GM19438 (cell line): Measurements from ENCODE around the gene POLR2J.

Source experiments
- ATAC-seq: cut with Tn5 transposase; IDR thresholded peaks from one replicate; pipeline ENCODE4 v1.9.1; 2021; ENCODE audit warnings: low read depth; ENCODE audit not compliant: unreplicated experiment

POLR2J gene

DNA sequence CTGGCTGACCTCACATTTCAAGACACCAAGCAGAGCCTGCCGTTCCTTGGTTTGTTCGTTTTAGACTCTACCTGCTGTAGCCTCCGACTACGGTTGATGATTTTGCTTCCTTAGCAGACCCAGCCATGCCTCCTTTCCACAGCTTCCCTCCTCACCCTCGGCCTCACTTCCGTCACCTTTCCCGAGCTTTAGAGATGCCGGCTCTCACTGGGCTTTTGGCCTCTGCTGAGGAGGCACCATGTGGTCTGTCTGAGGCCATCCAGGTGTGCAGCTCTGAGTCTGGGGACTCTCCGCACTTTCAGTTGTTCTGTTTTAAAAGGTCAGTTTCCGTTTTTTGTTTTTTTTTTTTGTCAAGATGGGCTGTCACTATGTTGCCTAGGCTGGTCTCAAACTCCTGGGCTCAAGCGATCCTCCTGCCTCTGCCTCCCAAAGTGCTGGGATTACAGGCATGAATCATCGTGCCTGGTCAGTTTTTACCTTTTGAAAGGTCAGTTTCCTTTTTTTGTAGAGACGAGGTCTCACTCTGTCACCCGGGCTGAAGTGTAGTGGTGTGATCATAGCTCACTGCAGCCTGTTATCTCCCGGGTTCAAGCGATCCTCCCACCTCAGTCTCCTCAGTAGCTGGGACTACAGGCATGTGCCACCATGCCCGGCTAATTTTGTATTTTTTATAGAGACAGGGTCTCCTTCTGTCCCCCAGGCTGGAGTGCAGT is 33.6 kb downstream of the POLR2J start:
- ATAC-seq: peak; percentile 34

DNA sequence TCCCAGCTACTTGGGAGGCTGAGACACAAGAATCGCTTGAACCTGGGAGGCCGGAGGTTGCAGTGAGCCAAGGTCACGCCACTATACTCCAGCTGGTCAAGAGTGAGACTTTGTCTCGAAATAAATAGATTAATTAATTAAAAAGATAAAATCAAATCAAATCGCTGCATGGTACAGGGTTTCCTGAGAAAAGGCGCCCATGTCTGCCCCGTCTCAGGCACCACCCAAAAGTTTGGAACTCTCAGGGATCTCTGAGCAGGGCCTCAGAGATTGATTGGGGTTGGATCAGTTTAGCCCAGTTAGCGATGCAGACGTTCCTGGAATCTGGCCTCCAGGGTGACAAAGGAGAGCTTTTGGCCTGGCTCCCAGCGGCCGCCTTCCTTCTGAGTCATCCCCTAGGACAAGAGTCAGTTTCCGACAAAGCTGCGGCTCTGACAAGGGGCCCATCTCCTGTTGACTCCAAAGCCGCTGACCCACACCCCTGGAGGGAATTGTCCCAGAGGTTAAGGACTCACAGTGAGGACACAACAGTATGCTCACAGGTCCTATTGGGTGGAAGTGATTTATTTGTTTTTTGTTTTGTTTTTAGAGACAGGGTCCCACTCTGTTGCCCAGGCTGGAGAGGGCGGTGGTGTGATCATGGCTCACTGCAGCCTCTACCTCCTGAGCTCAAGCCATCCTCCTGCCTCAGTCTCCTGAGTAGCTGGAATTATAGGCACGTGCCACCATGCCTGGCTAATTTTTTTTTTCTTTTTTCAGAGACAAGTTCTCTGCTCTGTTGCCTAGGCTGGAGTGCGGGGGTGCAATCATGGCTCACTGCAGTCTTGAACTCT is 38.5 kb downstream of the POLR2J start:
- no peak for ATAC-seq

DNA sequence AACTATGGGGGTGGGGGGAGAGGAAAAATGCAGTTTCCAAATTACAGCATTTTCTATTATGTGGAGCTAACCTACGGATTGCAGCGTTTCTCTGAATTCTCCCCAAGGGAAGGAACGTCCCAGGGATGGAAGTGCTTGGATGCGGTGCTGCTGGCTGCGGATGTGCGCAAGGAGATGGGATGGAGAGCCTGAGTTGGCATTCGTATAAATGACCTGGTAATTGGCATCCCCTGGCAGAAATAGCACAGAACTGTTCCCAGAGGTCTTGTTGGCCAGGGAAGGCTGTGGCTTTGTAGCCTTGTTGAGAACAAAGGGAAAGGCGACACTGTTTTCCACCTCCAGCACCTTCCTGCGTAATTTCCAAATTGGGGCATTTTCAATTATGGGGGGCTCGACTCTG is 42.6 kb downstream of the POLR2J start:
- no peak for ATAC-seq

DNA sequence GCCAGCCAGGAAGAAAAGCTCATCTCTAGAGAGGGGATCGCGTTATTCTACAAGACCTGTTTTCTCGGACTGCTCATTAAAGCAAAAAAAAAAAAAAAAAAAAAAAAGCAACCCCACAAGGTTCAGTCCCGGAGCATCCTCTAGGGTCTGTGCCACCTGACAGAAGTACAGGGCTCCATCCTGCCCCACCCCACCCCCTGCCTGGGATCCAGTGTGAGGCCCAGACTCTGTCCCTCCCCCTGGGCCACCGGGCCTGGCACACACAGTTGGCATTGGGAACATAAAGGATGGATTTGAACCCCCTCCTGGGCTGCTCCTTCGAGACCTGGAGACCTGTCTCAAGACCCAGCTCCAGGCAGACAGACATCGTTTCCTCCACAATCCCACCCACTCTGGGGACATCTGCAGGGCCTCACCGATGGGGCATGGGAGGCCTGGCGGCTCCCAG is 44.7 kb downstream of the POLR2J start:
- no peak for ATAC-seq

DNA sequence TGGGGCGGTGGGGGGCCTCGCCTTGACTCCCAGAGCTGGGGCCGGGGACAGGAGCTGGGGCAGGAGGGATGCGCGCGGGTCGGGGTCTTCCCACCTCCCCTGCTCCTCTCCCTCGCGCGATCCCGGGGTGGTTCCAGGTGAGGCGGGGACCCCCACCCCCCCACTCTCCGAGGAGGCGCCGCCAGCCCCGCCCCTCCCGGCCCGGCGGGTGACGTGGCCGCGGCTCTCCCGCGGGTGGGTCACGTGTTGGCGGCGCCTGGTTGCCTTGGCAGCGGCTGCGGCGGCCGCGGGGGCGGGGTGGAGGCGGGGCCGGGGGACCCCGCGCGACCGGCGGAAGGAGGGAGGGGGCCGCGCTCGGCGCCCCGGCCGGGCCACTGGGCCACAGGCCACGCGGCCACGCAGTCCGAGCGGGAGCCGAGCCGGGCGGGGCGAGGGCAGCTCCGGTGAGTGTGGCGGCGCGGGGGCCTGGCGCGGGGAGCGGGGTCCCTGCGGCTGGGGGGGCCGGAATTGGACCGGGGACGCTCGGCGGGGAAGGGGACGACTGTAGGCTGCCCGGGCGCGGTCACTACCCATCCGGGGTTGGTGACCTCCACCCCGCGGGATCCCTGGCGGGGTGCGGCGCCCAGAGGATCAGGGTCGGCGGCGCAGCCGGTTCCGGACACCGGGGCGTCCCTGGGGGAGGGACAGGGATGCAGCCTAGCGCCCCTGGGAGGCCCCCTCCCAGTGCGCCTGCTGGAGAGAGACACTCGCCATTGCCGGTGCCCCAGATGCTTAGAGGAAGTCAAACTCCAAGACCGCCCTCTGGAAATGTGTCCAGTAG is 45.3 kb downstream of the POLR2J start, which contains the start of gene ORAI2:
ORAI2 (plus strand) TSS at position 357 of the 820 bp plus-strand sequence. CDS start 5,382 bp downstream, outside the sequence.
- ATAC-seq: peak; percentile 51

DNA sequence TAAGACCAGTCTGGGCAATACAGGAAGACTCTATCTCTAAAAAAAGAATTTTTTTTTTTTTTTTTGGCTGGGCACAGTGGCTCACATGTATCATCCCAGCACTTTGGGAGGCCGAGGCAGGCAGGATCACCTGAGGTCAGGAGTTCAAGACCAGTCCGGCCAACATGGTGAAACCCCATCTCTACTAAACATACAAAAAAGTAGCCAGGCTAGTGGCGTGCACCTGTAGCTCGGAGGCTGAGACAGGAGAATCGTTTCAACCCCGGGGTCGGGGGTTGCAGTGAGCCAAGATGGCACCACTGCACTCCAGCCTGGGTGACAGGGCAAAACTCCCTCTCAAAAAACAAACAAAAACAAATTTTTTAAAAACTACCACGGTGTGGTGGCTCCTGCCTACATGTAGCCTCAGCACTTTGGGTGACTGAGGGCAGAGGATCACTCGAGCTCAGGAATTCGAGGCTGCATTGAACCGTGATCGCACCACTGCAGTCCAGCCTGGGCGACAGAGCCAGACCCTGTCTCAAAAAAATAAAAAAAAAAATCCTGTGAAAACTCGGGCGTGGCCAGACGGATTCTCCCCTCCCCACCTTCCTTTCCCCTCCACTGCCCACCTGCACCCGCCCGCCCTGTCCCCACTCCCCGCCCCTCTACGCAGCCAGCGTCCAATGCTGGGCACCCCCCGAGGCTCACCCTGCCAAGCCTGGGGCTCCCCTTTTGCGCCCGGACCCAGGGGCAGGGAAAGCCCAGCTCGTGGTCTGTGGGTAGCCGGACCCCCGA is 46.1 kb downstream of the POLR2J start:
- ATAC-seq: peak; percentile 20

DNA sequence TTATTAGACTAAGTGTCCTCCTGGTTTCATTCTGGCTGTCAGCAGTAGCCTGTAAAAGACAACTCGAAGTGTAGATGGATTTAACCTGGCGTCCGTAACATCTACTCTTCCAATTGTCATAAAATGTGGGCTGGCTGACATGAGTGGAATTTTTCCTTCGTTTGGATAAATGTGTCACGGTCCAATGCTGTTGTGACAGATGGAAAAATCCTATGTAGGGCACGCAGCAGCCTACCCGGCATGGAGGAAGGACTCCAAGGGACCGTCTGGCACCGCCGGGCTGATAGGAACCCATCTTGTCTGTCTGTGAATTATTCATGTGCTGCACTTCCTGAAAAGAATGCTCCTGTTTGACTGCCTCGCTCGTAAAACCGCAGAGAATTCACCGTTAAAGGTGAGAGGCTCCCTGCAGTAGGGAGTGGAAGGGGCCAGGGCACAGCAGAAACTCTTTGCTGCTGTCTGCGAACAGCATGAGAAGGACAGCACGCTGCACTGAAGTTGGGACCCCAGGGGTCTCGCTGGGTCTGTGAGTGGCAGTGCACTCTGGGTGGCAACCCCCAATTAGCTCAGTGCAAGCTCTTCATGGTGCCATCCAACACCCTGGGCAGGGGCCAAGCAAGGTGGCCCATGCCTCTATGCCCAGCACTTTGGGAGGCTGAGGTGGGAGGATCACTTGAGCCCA is 47.0 kb downstream of the POLR2J start:
- ATAC-seq: no peak

DNA sequence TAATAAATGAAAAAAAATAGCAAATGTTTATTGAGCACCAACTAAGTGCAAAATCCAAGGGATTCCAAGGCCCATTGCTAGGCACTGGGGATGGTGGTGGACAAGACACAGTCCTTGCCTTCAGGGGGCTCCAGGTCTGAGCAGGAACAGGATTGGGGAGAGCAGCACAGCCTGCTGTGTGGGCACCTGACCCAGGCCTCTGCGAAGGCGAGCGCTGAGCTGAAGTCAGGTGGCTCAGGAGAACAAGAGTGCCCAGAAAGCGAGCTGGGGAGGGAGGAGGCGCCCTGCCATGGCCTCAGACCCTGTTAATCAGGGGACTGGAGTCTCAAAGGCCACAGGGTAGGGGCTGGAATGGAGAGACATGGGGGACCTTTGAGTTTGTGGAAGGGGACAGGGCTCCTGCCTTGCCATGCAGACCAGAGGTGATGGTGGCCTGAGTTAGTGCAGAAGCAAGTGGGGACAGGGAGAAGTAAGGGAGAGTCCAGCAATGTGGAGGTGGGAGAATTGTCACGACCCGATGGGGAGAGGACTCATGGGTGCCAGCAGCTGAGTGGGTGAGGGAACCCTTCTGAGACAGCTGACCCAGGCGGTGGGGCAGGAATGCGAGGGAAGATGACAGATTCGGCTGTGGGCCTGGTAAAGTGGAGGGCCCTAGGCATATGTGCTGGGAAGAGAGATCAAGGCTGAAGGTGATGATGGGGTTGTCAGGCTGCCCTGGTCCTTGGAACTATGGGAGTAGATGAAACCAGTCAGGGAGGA is 49.4 kb downstream of the POLR2J start:
- ATAC-seq: no peak

DNA sequence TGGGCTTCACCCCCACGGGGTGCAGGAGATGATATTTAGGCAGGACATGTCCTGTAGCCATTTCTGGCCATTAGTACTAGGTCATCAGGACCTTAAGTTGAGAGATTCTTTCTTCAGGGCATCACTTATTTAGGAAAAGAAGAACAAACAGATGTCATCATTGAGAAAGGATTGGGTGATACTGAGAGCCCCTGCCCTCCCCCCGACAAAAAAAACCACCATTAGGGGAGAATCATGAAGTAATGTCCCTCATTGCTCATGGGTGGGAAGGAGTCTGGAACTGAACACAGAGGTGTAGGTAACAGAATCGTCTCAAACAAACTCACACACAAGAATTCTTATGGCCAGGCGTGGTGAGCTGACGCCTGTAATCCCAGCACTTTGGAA is 51.7 kb downstream of the POLR2J start:
- no peak for ATAC-seq

DNA sequence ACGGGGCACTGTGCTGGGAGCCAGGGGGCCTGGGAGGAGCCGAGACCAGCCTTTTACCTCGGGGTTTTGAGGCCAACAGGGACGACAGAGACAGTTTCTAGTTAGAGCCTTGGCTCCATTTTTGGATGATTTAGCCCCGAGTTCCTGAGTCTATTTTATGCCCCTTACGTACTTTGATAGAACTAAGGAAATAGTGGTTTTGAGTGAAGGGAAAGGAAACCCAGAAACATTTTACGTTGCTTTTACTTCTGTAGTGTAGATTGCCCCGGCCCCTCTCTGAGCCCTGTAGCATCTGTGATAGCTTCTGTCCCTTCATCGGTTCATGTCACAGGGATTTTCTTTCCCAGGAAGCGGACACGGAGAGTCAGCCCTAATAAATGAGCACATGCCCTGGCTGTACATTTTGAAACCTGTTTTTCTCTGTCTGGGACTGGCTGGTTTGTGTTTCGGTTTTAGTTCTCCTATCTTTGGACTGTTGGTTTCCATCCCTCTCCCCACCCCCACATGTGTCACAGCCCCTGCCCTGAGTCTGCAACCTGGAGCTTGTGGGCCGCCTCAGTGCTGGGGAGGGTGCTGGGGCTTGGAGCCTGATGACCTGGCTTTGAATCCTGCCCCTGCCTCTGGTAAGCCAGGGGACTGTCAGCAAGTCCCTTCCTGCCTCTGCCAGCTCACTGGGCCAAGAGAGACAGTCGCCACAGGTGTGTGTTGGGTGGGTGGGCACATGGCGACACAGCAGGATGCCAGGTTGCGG is 52.3 kb downstream of the POLR2J start:
- peak; percentile 44 for ATAC-seq

DNA sequence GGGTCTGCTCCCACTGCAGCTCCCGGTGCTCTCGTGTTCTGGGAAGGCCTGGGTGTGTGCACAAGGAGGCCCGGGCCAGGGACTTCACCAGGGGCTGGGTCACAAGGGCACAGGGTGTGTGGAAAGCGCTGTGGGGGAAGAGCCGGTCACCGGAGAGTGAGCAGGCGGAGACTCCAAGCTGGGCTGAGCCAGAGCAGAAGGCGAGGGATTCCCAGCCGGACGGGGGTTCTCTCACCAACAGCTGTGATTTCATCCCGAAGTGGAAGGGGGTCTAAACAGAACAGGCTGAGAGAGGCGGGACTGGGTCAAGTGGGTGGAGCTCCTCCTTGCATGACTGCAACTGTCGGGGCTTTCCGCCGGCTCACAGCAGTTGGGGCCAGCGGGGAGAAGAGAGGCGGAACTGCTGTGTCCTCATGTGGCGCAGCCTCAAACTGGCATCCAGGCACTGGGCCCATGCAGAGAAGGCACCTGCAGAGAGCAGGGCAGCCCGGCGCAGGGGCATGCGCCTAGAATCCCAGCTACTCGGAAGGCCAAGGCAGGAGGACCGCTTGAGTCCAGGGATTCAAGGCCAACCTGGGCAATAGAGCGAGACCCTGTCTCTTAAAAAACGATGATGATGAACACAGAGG is 53.0 kb downstream of the POLR2J start:
- peak; percentile 65 for ATAC-seq

DNA sequence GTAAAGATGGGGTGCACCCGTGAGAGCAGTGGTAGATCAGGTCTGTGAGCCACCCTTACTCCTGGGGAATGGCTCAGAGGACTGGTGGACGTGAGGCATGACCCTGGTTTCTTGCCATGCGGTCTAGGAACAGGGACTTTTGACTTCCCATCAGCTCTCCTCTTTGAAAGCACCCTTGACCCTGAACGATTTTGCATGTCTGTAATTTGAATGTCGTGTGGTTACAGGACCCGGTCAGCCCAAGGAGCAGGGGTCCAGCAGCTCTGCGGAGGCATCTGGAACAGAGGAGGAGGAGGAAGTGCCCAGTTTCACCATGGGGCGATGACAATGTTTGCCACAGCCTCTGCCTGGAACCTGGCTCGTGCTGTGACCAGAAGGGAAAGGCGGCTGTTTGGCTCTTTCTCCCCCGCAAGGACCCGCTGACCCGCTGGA is 53.9 kb downstream of the POLR2J start:
- ATAC-seq: no peak

DNA sequence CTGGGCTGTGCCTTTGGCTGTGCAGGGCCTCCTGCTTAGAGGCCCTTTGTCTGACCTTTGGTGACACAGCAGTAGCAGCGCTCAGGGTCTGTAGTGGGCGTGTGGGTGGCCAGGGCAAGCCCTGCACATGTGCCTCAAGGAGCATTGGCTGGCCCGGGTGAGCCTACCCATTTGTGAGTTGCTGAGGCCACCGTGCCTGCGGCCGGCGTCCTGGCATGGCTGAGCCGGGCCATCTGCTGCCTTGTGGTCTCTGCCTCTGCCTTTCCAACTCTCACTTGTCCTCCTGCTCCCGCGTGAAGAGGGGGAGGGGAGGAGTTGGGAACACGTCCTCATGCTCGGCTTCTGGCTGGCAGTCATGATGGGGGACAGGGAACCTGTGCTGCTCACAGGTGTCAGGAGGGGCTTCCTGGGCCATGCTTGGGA is 54.6 kb downstream of the POLR2J start:
- no peak for ATAC-seq
